ENCODE results near the gene C5orf58.

DNA sequence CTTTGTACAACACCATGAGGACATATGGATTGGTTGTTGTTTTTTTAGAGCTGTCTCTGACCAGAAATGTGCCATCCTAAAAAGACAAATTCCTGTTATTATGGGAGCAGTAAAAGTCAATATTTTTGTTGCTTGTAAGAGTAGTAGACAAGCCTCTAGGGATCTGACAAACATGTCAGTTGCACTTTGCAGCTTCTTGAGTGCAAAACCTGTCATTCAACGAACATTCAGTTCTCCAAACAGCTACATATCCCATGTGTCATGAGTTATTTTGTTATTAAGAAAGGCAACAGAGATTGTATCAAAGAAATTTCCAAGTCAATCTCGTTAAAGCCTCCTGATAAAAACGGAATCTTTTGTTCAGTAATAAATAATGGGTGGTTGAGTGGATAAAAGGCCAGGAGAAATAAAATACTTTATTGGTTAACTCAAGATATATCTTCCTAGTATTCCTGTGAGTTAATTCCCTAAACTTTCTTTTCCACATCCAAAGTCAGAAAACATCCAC is 18.1 kb downstream of the C5orf58 start:
- TF ChIP-seq, protein P1, sequence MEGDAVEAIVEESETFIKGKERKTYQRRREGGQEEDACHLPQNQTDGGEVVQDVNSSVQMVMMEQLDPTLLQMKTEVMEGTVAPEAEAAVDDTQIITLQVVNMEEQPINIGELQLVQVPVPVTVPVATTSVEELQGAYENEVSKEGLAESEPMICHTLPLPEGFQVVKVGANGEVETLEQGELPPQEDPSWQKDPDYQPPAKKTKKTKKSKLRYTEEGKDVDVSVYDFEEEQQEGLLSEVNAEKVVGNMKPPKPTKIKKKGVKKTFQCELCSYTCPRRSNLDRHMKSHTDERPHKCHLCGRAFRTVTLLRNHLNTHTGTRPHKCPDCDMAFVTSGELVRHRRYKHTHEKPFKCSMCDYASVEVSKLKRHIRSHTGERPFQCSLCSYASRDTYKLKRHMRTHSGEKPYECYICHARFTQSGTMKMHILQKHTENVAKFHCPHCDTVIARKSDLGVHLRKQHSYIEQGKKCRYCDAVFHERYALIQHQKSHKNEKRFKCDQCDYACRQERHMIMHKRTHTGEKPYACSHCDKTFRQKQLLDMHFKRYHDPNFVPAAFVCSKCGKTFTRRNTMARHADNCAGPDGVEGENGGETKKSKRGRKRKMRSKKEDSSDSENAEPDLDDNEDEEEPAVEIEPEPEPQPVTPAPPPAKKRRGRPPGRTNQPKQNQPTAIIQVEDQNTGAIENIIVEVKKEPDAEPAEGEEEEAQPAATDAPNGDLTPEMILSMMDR (IDR thresholded peaks at IDR 0.05) = no peak
- no peak for TF ChIP-seq POLR2A (IDR thresholded peaks at IDR 0.05)
- TF ChIP-seq POLR2AphosphoS5 (IDR thresholded peaks at IDR 0.05) = no peak
- TF ChIP-seq EP300 (IDR thresholded peaks at IDR 0.05) = no peak

All from suprapubic skin (tissue), 4 donors.